K562 (cell line): ENCODE results near the gene FDX2. TPM values are rescaled to one million over a fixed set of nuclear protein-coding genes. Genes with fewer than 3 reads are reported as not detected.

ENCODE experiments used
- CBX3 ChIP-seq, 2 experiments: IDR thresholded peaks; 1 replicate in 1 of 2; 2 replicates in 1 of 2; pipeline ENCODE4 v1.6.1; 2012; ENCODE audit warnings: inconsistent platforms in 2 of 2, low read length in 2 of 2, borderline replicate concordance in 1 of 2, control low read depth in 1 of 2
- E2F4 ChIP-seq: sonication (generic); formaldehyde crosslinking; IDR thresholded peaks from 2 replicates; pipeline ENCODE4 v1.8.0; 2022; ENCODE audit warnings: mild to moderate bottlenecking, low read depth, missing genetic modification reagents
- EP400 ChIP-seq: fragments of 450-650 bp; IDR thresholded peaks from 2 replicates; pipeline ENCODE4 v1.6.1; 2017; ENCODE audit warnings: antibody characterized with exemption, mild to moderate bottlenecking, moderate library complexity
- FOS ChIP-seq: IDR thresholded peaks from 3 replicates; pipeline ENCODE4 v1.6.1; 2011; ENCODE audit not compliant: insufficient read length; ENCODE audit errors: extremely low read depth
- GTF2A2 ChIP-seq: IDR thresholded peaks from 2 replicates; pipeline ENCODE4 v1.6.1; 2016; ENCODE audit warnings: mild to moderate bottlenecking, missing genetic modification characterization, missing compliant biosample characterization
- HMBOX1 ChIP-seq: sonication (generic); IDR thresholded peaks from 2 replicates; pipeline ENCODE4 v1.6.1; 2016
- HMG20A ChIP-seq: fragments of 450-650 bp; formaldehyde crosslinking; conservative IDR thresholded peaks from 2 replicates; pipeline ENCODE4 v1.4.0; 2020; ENCODE audit warnings: mild to moderate bottlenecking, mixed read lengths
- IRF1 ChIP-seq: sonication (generic); formaldehyde crosslinking; IDR thresholded peaks from 2 replicates; pipeline ENCODE4 v1.8.0; 2022; ENCODE audit warnings: missing genetic modification reagents, mild to moderate bottlenecking, borderline replicate concordance
- MEIS2 ChIP-seq: fragments of 450-650 bp; IDR thresholded peaks from 2 replicates; pipeline ENCODE4 v1.6.1; 2014; ENCODE audit warnings: mild to moderate bottlenecking; ENCODE audit not compliant: partially characterized antibody
- NR3C1 ChIP-seq: sonication (generic); formaldehyde crosslinking; IDR thresholded peaks from 2 replicates; pipeline ENCODE4 v1.8.1; 2022; ENCODE audit warnings: missing genetic modification reagents
- SAFB ChIP-seq: fragments of 200-400 bp; formaldehyde crosslinking; IDR thresholded peaks from 2 replicates; pipeline ENCODE4 v1.6.1; 2017; ENCODE audit warnings: low read depth, low read length, borderline replicate concordance
- SMARCB1 ChIP-seq: IDR thresholded peaks from 2 replicates; pipeline ENCODE4 v1.6.1; 2011; ENCODE audit warnings: improper control_type of control experiment, low read depth; ENCODE audit not compliant: insufficient read length
- SMARCE1 ChIP-seq: fragments of 450-650 bp; IDR thresholded peaks from 2 replicates; pipeline ENCODE4 v1.7.1; 2016; ENCODE audit warnings: mild to moderate bottlenecking
- SOX6 ChIP-seq: fragments of 450-650 bp; IDR thresholded peaks from 2 replicates; pipeline ENCODE4 v1.6.1; 2014; ENCODE audit warnings: mild to moderate bottlenecking
- SP1 ChIP-seq: sonication (generic); formaldehyde crosslinking; IDR thresholded peaks from 2 replicates; pipeline ENCODE4 v1.8.1; 2022; ENCODE audit warnings: mild to moderate bottlenecking, missing genetic modification reagents
- SUPT5H ChIP-seq: fragments of 450-650 bp; IDR thresholded peaks from 2 replicates; pipeline ENCODE4 v1.6.1; 2016
- TAF9B ChIP-seq: fragments of 450-650 bp; IDR thresholded peaks from 2 replicates; pipeline ENCODE4 v1.6.1; 2018; ENCODE audit warnings: mild to moderate bottlenecking; ENCODE audit not compliant: partially characterized antibody
- THAP7 ChIP-seq: fragments of 250-450 bp; sonication (Bioruptor Pico); IDR thresholded peaks from 2 replicates; pipeline ENCODE4 v1.5.0; 2021
- TRIM28 ChIP-seq: fragments of 450-650 bp; IDR thresholded peaks from 2 replicates; pipeline ENCODE4 v1.6.1; 2017
- ZBTB12 ChIP-seq: fragments of 250-450 bp; sonication (Bioruptor Pico); IDR thresholded peaks from 2 replicates; pipeline ENCODE4 v1.4.0; 2020
- ZC3H4 ChIP-seq: sonication (generic); formaldehyde crosslinking; IDR thresholded peaks from 2 replicates; pipeline ENCODE4 v1.9.0; 2021; ENCODE audit warnings: missing genetic modification reagents, borderline replicate concordance
- ZHX1 ChIP-seq: fragments of 150-350 bp; conservative IDR thresholded peaks from 2 replicates; pipeline ENCODE4 v1.6.1; 2014; ENCODE audit warnings: low read length
- polyA plus RNA-seq, 8 experiments: library from polyadenylated mRNA; depleted of rRNA in 4 of 8; stranded (reverse) in 5 of 8; unstranded in 3 of 8; fragments of >200 nt; fragmentation: Nextera tagmentation in 2 of 8; fragmentation: Illumina TruSeq in 1 of 8; extraction: Ambion mirVana in 2 of 8; extraction: Trizol in 1 of 8; gene quantifications; 2 replicates each; pipeline versions ENCODE4 v1.2.1 to v1.2.3, GENCODE V29; 2011 to 2014; ENCODE audit warnings: inconsistent platforms in 1 of 8, missing spikeins in 1 of 8
- total RNA-seq, 7 experiments: library from RNA; depleted of rRNA in 6 of 7; stranded (reverse); fragments of >200 nt in 6 of 7; fragmentation: Illumina TruSeq in 2 of 7; extraction: Trizol in 2 of 7; gene quantifications; 2 replicates each; pipeline versions ENCODE4 v1.2.1 to v1.2.3, GENCODE V29; 2011 to 2021; ENCODE audit warnings: low replicate concordance in 1 of 7

Gene FDX2
- total and polyA plus RNA-seq, 9 of the 15 experiments (the other 6 are each of a cell fraction or from before 2014, with no cell fraction given), result 2.5 to 49.8 (median 29.7) TPM

GRCh38 chr19:10290876-10291553 is 24.8 kb downstream of the FDX2 start (continued):
- TF ChIP-seq CBX3 (IDR thresholded peaks at IDR 0.05; ENCODE audit: borderline replicate concordance in 1 of 2, low read length in 2 of 2) (no peak), IRF1 (no peak), HMG20A (CRISPR knock-in tag) (no peak), SP1 (CRISPR knock-in tag) (peak; percentile 67; the same call in 1 of the 2 replicates), SAFB (peak; percentile 95), MEIS2 (no peak), SOX6 (no peak), SMARCB1 (no peak), TAF9B (peak; percentile 58), SUPT5H (peak; percentile 80), HMBOX1 (no peak), THAP7 (CRISPR knock-in tag) (no peak), ZHX1 (no peak), TRIM28 (no peak), GTF2A2 (tag) (no peak), NR3C1 (CRISPR knock-in tag) (no peak), SMARCE1 (0 out of 2 replicates have a peak, but pooled peaks have one; percentile 11), EP400 (peak; percentile 78; the same call in 1 of the 2 replicates), FOS (no peak), ZC3H4 (CRISPR knock-in tag) (no peak), E2F4 (no peak), ZBTB12 (CRISPR knock-in tag) (no peak)
